Fibroblast of lung (primary cell): Measurements from ENCODE around the gene MYO19.

Experiments used
- CTCF ChIP-seq, 2 donors: IDR thresholded peaks in 1 of 2; conservative IDR thresholded peaks in 1 of 2; 1 replicate in 1 of 2; 2 replicates in 1 of 2; pipeline ENCODE4 v1.5.1; 2011 to 2012; ENCODE audit warnings: low read length in 2 of 2, control low read depth in 1 of 2, inconsistent platforms in 1 of 2, low read depth in 1 of 2, mild to moderate bottlenecking in 1 of 2
- EZH2 ChIP-seq: IDR thresholded peaks from 2 replicates; pipeline ENCODE4 v1.5.1; 2012; ENCODE audit warnings: low read length, control low read depth, mild to moderate bottlenecking; ENCODE audit errors: missing control alignments

GRCh38 chr17:36547776-36548175 lies 13.1 kb upstream of the MYO19 start:
- TF ChIP-seq CTCF (conservative IDR thresholded peaks at IDR 0.05 in 1 of 2, IDR thresholded peaks at IDR 0.05 in 1 of 2; ENCODE audit: low read depth in 1 of 2, low read length in 2 of 2) (no peak), EZH2 (no peak)
